ENCODE measurements around the gene MMEL1.
"Not testable (repeated sequence)": the region's sequence is repeated elsewhere in the genome, so short reads cannot be mapped to it uniquely, and the experiment has no call there.

Gene MMEL1

DNA sequence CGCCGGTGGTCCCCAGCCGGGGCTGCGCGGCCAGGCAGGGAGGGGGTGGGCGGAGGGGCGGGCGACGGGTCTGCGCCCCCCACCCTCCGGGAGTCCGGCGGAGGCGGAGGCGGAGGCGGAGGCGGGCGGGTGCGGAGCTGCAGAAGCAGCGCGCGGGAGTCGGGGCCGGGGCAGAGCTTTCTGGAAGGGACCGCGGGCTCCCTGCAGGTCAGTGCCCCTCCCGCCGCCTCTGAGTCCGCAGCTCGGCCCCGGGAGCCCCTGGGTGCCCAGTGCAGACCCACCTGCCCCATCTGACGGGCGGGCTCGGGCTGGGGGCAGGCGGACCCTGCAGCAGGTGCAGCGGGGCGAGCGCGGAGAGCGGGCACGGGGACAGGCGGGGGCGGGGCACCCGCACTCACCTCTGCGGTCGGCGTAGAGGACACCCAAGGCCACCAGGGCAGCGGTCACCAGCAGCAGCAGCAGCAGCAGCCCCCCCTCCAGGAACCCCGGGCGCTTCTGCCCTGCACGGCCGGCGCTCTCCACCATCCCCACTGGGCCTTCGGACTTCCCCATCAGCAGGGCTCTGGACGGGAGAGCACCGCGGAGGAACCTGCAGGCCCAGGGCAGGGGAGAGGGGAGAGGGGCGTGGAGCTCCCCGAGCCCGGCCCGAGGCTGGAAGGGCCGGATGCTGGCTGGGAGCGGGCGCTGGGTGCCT is 3.7 kb downstream of the MMEL1 start:
- no peak for DNase-seq (ENCODE audit: low read depth)
- no peak overlapping the region for H3K4me3 ChIP-seq (ENCODE audit: control insufficient read depth, low read depth, low read length)
- TF ChIP-seq, protein P1, sequence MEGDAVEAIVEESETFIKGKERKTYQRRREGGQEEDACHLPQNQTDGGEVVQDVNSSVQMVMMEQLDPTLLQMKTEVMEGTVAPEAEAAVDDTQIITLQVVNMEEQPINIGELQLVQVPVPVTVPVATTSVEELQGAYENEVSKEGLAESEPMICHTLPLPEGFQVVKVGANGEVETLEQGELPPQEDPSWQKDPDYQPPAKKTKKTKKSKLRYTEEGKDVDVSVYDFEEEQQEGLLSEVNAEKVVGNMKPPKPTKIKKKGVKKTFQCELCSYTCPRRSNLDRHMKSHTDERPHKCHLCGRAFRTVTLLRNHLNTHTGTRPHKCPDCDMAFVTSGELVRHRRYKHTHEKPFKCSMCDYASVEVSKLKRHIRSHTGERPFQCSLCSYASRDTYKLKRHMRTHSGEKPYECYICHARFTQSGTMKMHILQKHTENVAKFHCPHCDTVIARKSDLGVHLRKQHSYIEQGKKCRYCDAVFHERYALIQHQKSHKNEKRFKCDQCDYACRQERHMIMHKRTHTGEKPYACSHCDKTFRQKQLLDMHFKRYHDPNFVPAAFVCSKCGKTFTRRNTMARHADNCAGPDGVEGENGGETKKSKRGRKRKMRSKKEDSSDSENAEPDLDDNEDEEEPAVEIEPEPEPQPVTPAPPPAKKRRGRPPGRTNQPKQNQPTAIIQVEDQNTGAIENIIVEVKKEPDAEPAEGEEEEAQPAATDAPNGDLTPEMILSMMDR (IDR thresholded peaks at IDR 0.05; ENCODE audit: control insufficient read depth, insufficient read depth, low read depth, low read length, missing control alignments), result no peak

DNA sequence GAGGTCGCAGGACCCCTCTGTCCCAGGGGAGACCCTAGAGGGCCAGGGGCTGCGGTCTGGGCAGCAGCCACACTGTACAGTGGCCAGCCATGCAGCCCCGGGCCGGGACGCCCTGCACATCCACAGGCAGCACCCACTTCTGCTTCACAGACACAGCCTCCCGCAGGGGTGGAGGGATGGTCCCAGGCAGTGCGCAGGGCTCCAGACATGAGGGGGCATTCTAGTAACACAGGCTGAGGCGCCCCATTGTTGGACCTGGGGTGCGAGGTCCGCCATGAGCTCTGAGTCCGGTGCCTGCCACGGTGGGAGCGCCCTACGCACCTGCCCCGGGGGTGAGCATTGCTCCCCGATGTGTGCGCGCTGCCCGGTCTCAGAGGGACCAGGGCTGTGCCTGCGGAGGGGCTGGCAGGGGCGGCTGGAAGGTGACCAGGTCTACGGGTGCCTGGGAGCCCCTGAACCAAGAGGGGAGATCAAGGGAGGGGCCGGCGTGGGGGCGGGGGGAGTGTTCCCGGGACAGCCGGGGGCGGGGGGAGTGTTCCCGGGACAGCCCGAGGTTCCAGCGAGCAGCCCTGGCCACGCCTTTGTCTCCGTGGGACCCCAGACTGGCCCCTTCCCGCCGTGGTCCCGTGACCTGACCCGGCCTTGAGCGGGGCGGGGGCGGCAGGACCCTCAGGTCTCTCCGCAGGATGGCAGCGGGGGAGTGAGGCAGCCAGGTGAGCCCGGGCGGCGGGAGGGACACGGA is 4.5 kb downstream of the MMEL1 start:
- no peak overlapping the region for H3K4me3 ChIP-seq (ENCODE audit: control insufficient read depth, low read depth, low read length)
- TF ChIP-seq, protein P1 (IDR thresholded peaks at IDR 0.05; ENCODE audit: control insufficient read depth, insufficient read depth, low read depth, low read length, missing control alignments), result no peak
- DNase-seq (ENCODE audit: low read depth), result no peak

DNA sequence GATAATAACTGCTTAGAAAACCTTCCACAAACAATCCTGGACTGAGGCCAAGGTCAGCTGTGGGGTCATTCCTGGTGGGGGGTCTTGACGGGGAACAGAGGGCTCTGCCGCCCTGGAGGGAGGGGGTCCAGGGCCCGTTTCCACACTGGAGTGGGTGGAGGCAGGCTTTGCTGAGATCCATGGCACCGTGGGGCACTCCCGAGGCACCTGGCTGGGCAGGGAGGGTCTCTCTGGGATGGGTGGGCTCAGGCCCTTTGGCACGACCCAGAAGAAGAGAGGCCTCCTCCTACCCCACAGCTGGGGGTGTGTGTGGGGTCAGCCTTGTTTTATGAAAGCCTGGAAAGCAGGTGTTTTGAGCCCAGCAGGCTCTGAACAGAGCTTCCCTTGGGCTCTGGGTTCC is 5.1 kb downstream of the MMEL1 start:
- no peak overlapping the region for H3K4me3 ChIP-seq (ENCODE audit: control insufficient read depth, low read depth, low read length)
- TF ChIP-seq, protein P1 (IDR thresholded peaks at IDR 0.05; ENCODE audit: control insufficient read depth, insufficient read depth, low read depth, low read length, missing control alignments), result no peak
- DNase-seq (ENCODE audit: low read depth), result no peak

DNA sequence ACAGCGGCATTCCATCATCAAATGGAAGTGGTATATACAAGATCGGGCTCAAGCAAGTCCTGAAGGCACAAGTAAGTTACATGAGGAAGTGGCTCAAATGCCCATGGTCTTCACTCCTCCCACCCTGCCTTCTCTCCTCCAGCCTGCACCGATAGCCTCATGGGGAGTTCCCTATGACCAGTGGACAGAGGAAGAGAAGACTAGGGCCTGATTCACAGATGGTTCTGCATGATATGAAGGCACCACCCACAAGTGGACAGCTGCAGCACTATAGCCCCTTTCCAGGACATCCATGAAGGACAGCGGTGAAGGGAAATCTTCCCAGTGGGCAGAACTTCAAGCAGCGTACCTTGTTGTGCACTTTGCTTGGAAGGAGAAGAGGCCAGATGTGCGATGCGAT is 7.1 kb downstream of the MMEL1 start:
- H3K4me3 ChIP-seq (ENCODE audit: control insufficient read depth, low read depth, low read length); DNase-seq (ENCODE audit: low read depth): not testable (repeated sequence)

DNA sequence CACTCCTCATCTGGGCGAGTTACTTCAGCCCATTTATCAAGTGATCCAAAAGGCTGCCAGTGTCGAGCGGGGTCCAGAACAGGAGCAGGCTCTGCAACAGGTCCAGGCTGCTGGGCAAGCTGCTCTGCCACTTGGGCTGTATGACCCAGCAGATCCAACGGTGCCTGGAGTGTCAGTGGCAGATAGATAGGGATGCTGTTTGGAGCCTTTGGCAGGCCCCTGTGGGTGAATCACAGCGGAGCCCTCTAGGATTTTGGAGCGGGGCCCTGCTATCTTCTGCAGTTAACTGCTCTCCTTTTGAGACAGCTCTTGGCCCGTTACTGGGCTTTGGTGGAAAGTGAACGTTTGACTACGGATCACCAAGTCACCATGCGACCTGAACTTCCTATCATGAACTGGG is 7.5 kb downstream of the MMEL1 start:
- TF ChIP-seq, protein P1 (IDR thresholded peaks at IDR 0.05; ENCODE audit: control insufficient read depth, insufficient read depth, low read depth, low read length, missing control alignments), result no peak
- DNase-seq (ENCODE audit: low read depth), result no peak

DNA sequence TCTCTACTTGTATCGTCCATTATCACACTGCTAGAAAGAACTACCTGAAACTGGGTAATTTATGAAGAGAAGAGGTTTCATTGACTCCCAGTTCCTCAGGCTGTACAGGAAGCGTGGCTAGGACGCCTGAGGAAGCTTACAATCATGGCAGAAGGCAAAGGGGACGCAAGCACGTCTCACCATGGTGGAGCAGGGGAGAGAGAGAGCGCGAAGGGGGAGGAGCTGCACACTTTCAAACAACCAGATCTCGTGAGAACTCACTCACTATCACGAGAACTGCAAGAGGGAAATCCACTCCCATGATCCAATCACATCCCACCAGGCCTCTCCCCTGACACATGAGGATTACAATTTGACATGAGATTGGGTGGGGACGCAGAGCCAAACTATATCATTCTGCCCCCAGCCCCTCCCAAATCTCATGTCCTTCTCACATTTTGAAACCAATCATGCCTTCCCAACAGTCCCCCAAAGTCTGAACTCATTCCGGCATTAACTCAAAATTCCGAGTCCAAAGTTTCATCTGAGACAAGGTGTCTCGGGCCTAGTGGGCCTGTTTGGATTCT is 8.0 kb downstream of the MMEL1 start:
- H3K4me3 ChIP-seq (ENCODE audit: control insufficient read depth, low read depth, low read length), result no peak overlapping the region
- TF ChIP-seq, protein P1 (IDR thresholded peaks at IDR 0.05; ENCODE audit: control insufficient read depth, insufficient read depth, low read depth, low read length, missing control alignments), result no peak
- DNase-seq (ENCODE audit: low read depth), result no peak

More for the DNA sequence above, 7.5 kb downstream of the MMEL1 start:
- H3K4me3 ChIP-seq (ENCODE audit: control insufficient read depth, low read depth, low read length), result no peak overlapping the region
